Activated T-helper 1 cell treated with anti-CD3 and anti-CD28 coated beads, Interleukin-12 subunit alpha, Interleukin-12 subunit beta, Interleukin-2, Interleukin-4 antibody, amounts not matched to agents 30 ng/mL and 10 ng/mL and 1 ng/mL, durations not matched to agents 14 hours and 24 hours and 36 hours (primary cell): ENCODE data around the gene HK3. TPM values are rescaled to one million over a fixed set of nuclear protein-coding genes. Genes with fewer than 3 reads are reported as not detected.

Experiments used
- DNase-seq: peaks from one replicate; pipeline ENCODE4 v3.0.0; 2021; ENCODE audit warnings: low spot score
- H3K27ac Mint-ChIP-seq: one replicate; pipeline ENCODE4 v1.8.0; 2021; ENCODE audit warnings: mild to moderate bottlenecking, mixed read lengths
- H3K27me3 Mint-ChIP-seq: one replicate; pipeline ENCODE4 v1.8.0; 2022; ENCODE audit warnings: mild to moderate bottlenecking, moderate library complexity, mixed read lengths; ENCODE audit not compliant: insufficient read depth
- H3K36me3 Mint-ChIP-seq: one replicate; pipeline ENCODE4 v1.8.0; 2021; ENCODE audit warnings: low read depth, mixed read lengths
- H3K4me1 Mint-ChIP-seq: one replicate; pipeline ENCODE4 v1.8.0; 2021; ENCODE audit warnings: low read depth, mixed read lengths
- H3K4me3 Mint-ChIP-seq: one replicate; pipeline ENCODE4 v1.8.0; 2021; ENCODE audit warnings: mild to moderate bottlenecking, moderate library complexity, mixed read lengths
- H3K9me3 Mint-ChIP-seq: one replicate; pipeline ENCODE4 v1.8.0; 2021; ENCODE audit warnings: mixed read lengths
- intact Hi-C: fragments of 100-400 bp; cut with micrococcal nuclease; formaldehyde crosslinking; loops from one replicate; pipeline ENCODE4 v1.15.1; 2024
- total RNA-seq: library from RNA; stranded (reverse); gene quantifications from 2 replicates; pipeline ENCODE4 v1.2.3, GENCODE V29; 2022

The HK3 gene
- total RNA-seq, 1 donor from 2014 or later, result 0.44 TPM

- H3K36me3 Mint-ChIP-seq, result no peaks in the 10 kb centered on the region
- no peak overlapping the region for H3K27ac Mint-ChIP-seq
- intact Hi-C loops, result no loop called here
- H3K27me3 Mint-ChIP-seq, result peaks cover 21% of the 10 kb centered on the region
- no peak for DNase-seq
- peaks cover 5% of the 10 kb centered on the region for H3K9me3 Mint-ChIP-seq
- H3K4me3 Mint-ChIP-seq, result no peak overlapping the region
- no peaks in the 10 kb centered on the region for H3K4me1 Mint-ChIP-seq
Measured at GRCh38 chr5:176866707-176867310, 32.3 kb downstream of the HK3 start.

DNA sequence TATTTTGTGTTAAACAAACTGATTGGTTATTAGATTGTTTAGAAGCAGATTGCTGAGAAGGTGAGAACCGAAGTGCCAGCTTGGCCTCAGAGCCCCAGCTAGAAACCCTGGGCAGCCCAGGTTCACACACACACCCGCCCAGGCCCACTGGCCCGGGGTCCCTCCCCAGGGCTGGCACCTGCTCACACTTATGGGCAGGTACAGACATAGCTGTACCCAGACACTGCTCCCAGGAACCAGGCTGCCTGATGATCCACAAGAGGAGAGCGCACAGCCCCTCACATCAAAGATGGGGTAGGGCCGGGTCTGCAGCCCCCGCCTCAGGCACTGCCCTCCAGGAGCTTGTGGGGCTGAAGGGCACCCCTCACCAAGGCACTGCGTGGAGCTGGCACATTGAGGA, 33.2 kb downstream of the HK3 start:
- no peak overlapping the region for H3K4me3 Mint-ChIP-seq
- DNase-seq, result no peak
- no peaks in the 10 kb centered on the region for H3K4me1 Mint-ChIP-seq
- no peak overlapping the region for H3K27ac Mint-ChIP-seq
- intact Hi-C loops, result no loop called here
- H3K36me3 Mint-ChIP-seq, result no peaks in the 10 kb centered on the region
- peaks cover 5% of the 10 kb centered on the region for H3K9me3 Mint-ChIP-seq
- peaks cover 21% of the 10 kb centered on the region for H3K27me3 Mint-ChIP-seq

GRCh38 chr5:176864755-176865154, 34.4 kb downstream of the HK3 start:
- intact Hi-C loops, result no loop called here
- H3K4me1 Mint-ChIP-seq, result no peaks in the 10 kb centered on the region
- no peak for DNase-seq
- H3K27ac Mint-ChIP-seq, result no peak overlapping the region
- no peaks in the 10 kb centered on the region for H3K9me3 Mint-ChIP-seq
- H3K27me3 Mint-ChIP-seq, result peaks cover 21% of the 10 kb centered on the region
- no peaks in the 10 kb centered on the region for H3K36me3 Mint-ChIP-seq
- no peak overlapping the region for H3K4me3 Mint-ChIP-seq

DNA sequence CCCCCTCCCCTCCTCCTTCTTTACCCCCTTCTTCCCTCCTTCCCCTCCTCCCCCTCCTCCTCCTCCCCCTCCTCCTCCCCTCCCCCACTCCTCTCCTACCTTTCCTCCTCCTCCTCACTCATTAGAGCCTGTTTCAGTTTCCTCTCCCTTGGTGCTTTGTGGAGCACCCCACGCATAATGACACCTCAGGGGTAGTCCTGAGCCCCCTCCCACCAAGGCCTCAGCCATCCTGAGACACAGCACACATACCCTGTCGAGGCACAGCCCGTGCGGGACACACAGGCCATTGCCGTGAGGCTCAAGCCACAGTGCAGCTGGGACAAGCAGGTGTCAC, 35.4 kb downstream of the HK3 start:
- Mint-ChIP-seq H3K4me3 (no peak overlapping the region), H3K36me3 (no peaks in the 10 kb centered on the region), H3K27me3 (peaks cover 21% of the 10 kb centered on the region), H3K9me3 (no peaks in the 10 kb centered on the region), H3K27ac (no peak overlapping the region), H3K4me1 (no peaks in the 10 kb centered on the region)
- no peak for DNase-seq
- intact Hi-C loops, result no loop called here

GRCh38 chr5:176863041-176863764, 35.9 kb downstream of the HK3 start:
- intact Hi-C loops, result no loop called here
- Mint-ChIP-seq H3K27me3 (peaks cover 21% of the 10 kb centered on the region), H3K27ac (no peak overlapping the region), H3K4me1 (no peaks in the 10 kb centered on the region), H3K36me3 (no peaks in the 10 kb centered on the region), H3K4me3 (no peak overlapping the region), H3K9me3 (no peaks in the 10 kb centered on the region)
- DNase-seq, result no peak

DNA sequence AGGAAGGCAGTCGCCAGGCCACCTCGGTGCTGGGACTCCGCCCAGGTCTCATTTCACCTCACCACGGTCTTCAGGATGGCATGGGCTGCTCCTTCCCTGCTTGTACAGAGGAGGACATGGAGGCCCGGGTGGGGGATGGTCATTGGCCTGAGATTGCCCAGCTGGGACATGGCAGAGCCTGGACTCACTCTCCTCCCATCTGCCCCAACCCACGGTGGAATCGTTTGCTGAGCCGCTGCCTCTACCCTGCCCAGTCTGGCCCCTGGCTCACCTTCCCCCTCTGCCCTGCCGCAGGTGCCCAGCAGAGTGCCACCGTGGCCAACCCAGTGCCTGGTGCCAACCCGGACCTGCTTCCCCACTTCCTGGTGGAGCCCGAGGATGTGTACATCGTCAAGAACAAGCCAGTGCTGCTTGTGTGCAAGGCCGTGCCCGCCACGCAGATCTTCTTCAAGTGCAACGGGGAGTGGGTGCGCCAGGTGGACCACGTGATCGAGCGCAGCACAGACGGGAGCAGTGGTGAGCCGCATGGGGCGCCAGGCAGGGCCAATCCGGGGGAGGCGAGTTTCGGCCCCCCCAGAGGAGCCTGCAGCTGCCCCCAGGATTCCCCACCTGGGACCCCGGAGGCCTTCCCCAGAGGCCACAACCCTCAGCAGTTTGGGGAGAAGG, 36.7 kb downstream of the HK3 start:
- Mint-ChIP-seq H3K9me3 (no peaks in the 10 kb centered on the region), H3K36me3 (no peaks in the 10 kb centered on the region), H3K4me1 (no peaks in the 10 kb centered on the region), H3K27me3 (peaks cover 21% of the 10 kb centered on the region), H3K4me3 (no peak overlapping the region), H3K27ac (no peak overlapping the region)
- intact Hi-C loops, result no loop called here
- no peak for DNase-seq

DNA sequence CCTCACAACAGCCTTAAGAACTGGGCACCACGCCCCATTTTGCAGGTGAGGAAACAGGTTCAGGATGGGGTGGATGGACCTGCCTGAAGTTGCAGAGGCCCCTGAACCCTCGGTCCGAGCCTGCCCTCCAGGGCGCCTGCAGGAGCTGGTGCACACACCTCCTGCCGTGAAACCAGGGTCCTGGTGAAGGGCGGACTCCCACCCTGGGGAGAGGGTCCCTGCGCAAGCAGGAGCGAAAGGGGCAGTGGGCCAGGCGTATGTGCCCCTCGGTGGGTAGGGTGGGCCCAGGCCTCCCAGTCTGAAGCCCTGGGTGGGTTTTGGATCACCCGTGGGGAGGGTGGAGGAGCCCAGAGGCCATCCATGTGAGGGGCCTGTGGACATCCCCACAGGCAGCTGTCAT, 37.9 kb downstream of the HK3 start:
- no peak overlapping the region for H3K4me3 Mint-ChIP-seq
- H3K9me3 Mint-ChIP-seq, result no peaks in the 10 kb centered on the region
- no peak for DNase-seq
- no peak overlapping the region for H3K27ac Mint-ChIP-seq
- H3K27me3 Mint-ChIP-seq, result peaks cover 13% of the 10 kb centered on the region
- H3K4me1 Mint-ChIP-seq, result no peaks in the 10 kb centered on the region
- no peaks in the 10 kb centered on the region for H3K36me3 Mint-ChIP-seq
- intact Hi-C loops, result no loop called here

DNA sequence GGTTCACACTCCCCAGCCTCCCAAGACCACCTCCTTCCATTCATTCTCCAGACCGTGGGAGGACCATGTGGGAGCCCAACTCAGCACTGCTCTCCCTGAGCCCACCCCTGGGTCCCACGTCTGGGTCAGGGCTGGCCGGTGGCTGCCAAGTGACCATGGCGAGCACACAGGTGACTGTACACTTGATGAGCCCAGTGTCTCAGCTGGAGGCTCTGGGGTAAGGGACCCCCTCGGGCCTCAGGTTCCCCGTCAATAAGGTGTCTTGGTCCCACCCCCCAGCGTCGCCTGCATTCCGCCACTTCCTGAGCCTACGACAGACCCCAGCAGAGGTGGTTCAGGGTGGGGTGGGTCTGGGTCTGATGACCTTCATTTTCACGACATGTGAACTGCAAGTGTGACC, 38.8 kb downstream of the HK3 start:
- Mint-ChIP-seq H3K4me1 (no peaks in the 10 kb centered on the region), H3K36me3 (no peaks in the 10 kb centered on the region), H3K27ac (no peak overlapping the region), H3K9me3 (no peaks in the 10 kb centered on the region), H3K27me3 (peaks cover 10% of the 10 kb centered on the region), H3K4me3 (no peak overlapping the region)
- intact Hi-C loops, result no loop called here
- no peak for DNase-seq

DNA sequence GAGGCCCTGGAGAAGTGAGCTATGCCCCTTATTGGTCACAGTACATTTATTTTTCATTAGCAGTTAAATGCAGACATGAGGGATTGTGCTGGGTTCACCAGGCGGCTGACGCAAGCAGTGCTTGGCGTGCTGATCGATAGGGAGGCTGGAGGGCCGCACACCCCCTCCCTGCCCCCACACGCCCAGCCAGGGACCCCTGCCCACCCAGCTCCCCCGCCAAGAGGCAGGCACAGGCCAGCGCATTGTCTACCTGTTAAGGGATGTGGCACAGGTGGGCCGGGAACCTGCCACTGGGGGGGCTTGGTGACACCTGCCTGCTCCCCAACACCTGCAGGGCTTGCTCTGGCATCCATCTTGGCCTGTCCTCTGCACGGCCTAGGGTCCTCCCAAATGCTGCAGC, 39.2 kb downstream of the HK3 start:
- no peak overlapping the region for H3K27ac Mint-ChIP-seq
- intact Hi-C loops, result no loop called here
- no peak for DNase-seq
- H3K4me3 Mint-ChIP-seq, result no peak overlapping the region
- no peaks in the 10 kb centered on the region for H3K36me3 Mint-ChIP-seq
- H3K27me3 Mint-ChIP-seq, result peaks cover 10% of the 10 kb centered on the region
- no peaks in the 10 kb centered on the region for H3K9me3 Mint-ChIP-seq
- H3K4me1 Mint-ChIP-seq, result no peaks in the 10 kb centered on the region

GRCh38 chr5:176857894-176858273, 41.3 kb downstream of the HK3 start:
- Mint-ChIP-seq H3K9me3 (no peaks in the 10 kb centered on the region), H3K27me3 (peaks cover under 1% of the 10 kb centered on the region), H3K27ac (no peak overlapping the region), H3K4me1 (no peaks in the 10 kb centered on the region), H3K36me3 (no peaks in the 10 kb centered on the region), H3K4me3 (no peak overlapping the region)
- no peak for DNase-seq
- intact Hi-C loops, result no loop called here

- Mint-ChIP-seq H3K4me3 (no peak overlapping the region), H3K27me3 (peaks cover 2% of the 10 kb centered on the region), H3K9me3 (no peaks in the 10 kb centered on the region), H3K36me3 (no peaks in the 10 kb centered on the region), H3K4me1 (no peaks in the 10 kb centered on the region), H3K27ac (no peak overlapping the region)
- no peak for DNase-seq
- intact Hi-C loops, result no loop called here
Measured at GRCh38 chr5:176857216-176857893, 41.8 kb downstream of the HK3 start.

GRCh38 chr5:176856746-176857145, 42.4 kb downstream of the HK3 start:
- H3K4me3 Mint-ChIP-seq, result no peak overlapping the region
- peaks cover 2% of the 10 kb centered on the region for H3K27me3 Mint-ChIP-seq
- no peak for DNase-seq
- H3K36me3 Mint-ChIP-seq, result no peaks in the 10 kb centered on the region
- no peaks in the 10 kb centered on the region for H3K4me1 Mint-ChIP-seq
- no peak overlapping the region for H3K27ac Mint-ChIP-seq
- no peaks in the 10 kb centered on the region for H3K9me3 Mint-ChIP-seq
- intact Hi-C loops, result no loop called here

DNA sequence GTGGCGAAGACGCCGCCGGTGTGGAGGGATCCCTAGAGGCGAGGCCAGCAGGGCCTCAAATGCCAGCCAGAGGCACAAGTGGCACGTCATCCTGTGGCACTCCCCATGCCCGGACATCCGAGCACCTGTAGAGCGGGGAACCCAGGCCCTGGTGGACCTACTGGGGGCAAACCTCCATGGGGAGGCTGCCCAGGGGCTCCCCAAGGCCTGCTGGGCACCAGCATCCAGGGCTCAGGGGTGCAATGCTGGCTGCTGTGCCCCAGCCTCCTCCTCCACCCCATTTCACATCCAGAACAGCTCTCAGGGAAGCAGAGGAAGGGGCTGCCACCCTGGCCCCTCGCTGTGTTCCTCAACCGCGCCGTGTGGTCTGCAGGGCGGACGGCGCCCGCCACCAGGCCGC, 43.5 kb downstream of the HK3 start:
- Mint-ChIP-seq H3K27ac (no peak overlapping the region), H3K4me3 (no peak overlapping the region), H3K36me3 (no peaks in the 10 kb centered on the region), H3K4me1 (no peaks in the 10 kb centered on the region), H3K27me3 (peaks cover 2% of the 10 kb centered on the region), H3K9me3 (no peaks in the 10 kb centered on the region)
- DNase-seq, result no peak
- intact Hi-C loops, result no loop called here
